CD14-positive monocyte (primary cell): ENCODE measurements around the gene MYO1A. TPM values are rescaled to one million over a fixed set of nuclear protein-coding genes. Genes with fewer than 3 reads are reported as not detected.

Source experiments
- DNase-seq, 3 donors: peaks; one replicate each; pipeline ENCODE4 v3.0.0-alpha.2; 2011 to 2022
- H2AFZ ChIP-seq: 2 replicates; pipeline ENCODE4 v1.6.0; 2012; ENCODE audit warnings: mild to moderate bottlenecking, low read depth, low read length, inconsistent platforms; ENCODE audit not compliant: insufficient read depth, poor library complexity, severe bottlenecking
- H3K27ac ChIP-seq, 2 donors: 1 replicate in 1 of 2; 2 replicates in 1 of 2; pipeline ENCODE4 v1.5.1; 2012 to 2013; ENCODE audit warnings: low read length in 2 of 2, control low read depth in 1 of 2, inconsistent platforms in 1 of 2, low read depth in 1 of 2, mild to moderate bottlenecking in 1 of 2
- H3K27me3 ChIP-seq, 2 donors: one replicate each; pipeline versions ENCODE4 v1.6.0 to v1.6.1; 2011 to 2013; ENCODE audit warnings: low read length in 2 of 2; ENCODE audit not compliant: control insufficient read depth in 2 of 2, insufficient read depth in 2 of 2
- H3K36me3 ChIP-seq, 2 donors: replicated peaks in 1 of 2; 1 replicate in 1 of 2; 2 replicates in 1 of 2; pipeline versions ENCODE4 v1.5.1 to v1.6.1; 2012 to 2013; ENCODE audit warnings: low read length in 2 of 2, control low read depth in 1 of 2, inconsistent platforms in 1 of 2, mild to moderate bottlenecking in 1 of 2; ENCODE audit not compliant: insufficient read depth in 2 of 2, control insufficient read depth in 1 of 2
- H3K4me1 ChIP-seq, 2 donors: 1 replicate in 1 of 2; 2 replicates in 1 of 2; pipeline versions ENCODE4 v1.5.1 to v1.6.1; 2012 to 2013; ENCODE audit warnings: low read length in 2 of 2, control low read depth in 1 of 2, inconsistent platforms in 1 of 2, mild to moderate bottlenecking in 1 of 2, moderate library complexity in 1 of 2; ENCODE audit not compliant: insufficient read depth in 2 of 2, control insufficient read depth in 1 of 2
- H3K4me2 ChIP-seq: replicated peaks from 2 replicates; pipeline ENCODE3; 2012; ENCODE audit warnings: low read length, moderate library complexity, mild to moderate bottlenecking; ENCODE audit not compliant: poor library complexity, severe bottlenecking; ENCODE audit errors: extremely low read depth
- H3K4me3 ChIP-seq, 3 experiments: fragments of 200-600 bp in 1 of 3; sonication (generic) in 1 of 3; replicated peaks in 1 of 3; 1 replicate in 2 of 3; 2 replicates in 1 of 3; pipeline ENCODE4 v1.5.1; 2011 to 2013; ENCODE audit warnings: low read length in 3 of 3, mild to moderate bottlenecking in 3 of 3, control low read depth in 2 of 3, low read depth in 2 of 3, inconsistent platforms in 1 of 3, moderate library complexity in 1 of 3
- H3K79me2 ChIP-seq: 2 replicates; pipeline ENCODE4 v1.6.0; 2012; ENCODE audit warnings: mild to moderate bottlenecking, control low read depth, inconsistent platforms, low read length, moderate library complexity; ENCODE audit not compliant: insufficient read depth
- H3K9ac ChIP-seq: 2 replicates; pipeline ENCODE4 v1.6.0; 2017; ENCODE audit warnings: low read length, mild to moderate bottlenecking; ENCODE audit not compliant: insufficient read depth, poor library complexity, severe bottlenecking
- H3K9me3 ChIP-seq, 2 donors: replicated peaks in 1 of 2; 1 replicate in 1 of 2; 2 replicates in 1 of 2; pipeline versions ENCODE4 v1.5.1 to v1.6.1; 2012 to 2013; ENCODE audit warnings: low read length in 2 of 2, control low read depth in 1 of 2; ENCODE audit not compliant: control insufficient read depth in 1 of 2, insufficient read depth in 1 of 2
- H4K20me1 ChIP-seq: 2 replicates; pipeline ENCODE4 v1.6.0; 2012; ENCODE audit warnings: mild to moderate bottlenecking, low read length, control low read depth, moderate library complexity; ENCODE audit not compliant: insufficient read depth
- H3K27ac Mint-ChIP-seq, 7 donors: one replicate each; pipeline ENCODE4 v1.8.0; 2020; ENCODE audit warnings: mild to moderate bottlenecking in 7 of 7, mixed read lengths in 7 of 7, moderate library complexity in 6 of 7, inconsistent platforms in 2 of 7
- H3K27me3 Mint-ChIP-seq, 3 donors: one replicate each; pipeline ENCODE4 v1.8.0; 2021 to 2022; ENCODE audit warnings: low read depth in 3 of 3, mild to moderate bottlenecking in 3 of 3, mixed read lengths in 3 of 3, moderate library complexity in 3 of 3, inconsistent platforms in 1 of 3
- H3K36me3 Mint-ChIP-seq, 2 donors: one replicate each; pipeline ENCODE4 v1.8.0; 2020; ENCODE audit warnings: mixed read lengths in 2 of 2, inconsistent platforms in 1 of 2, mild to moderate bottlenecking in 1 of 2
- H3K4me1 Mint-ChIP-seq: one replicate; pipeline ENCODE4 v1.8.0; 2020; ENCODE audit warnings: mild to moderate bottlenecking, mixed read lengths
- H3K4me3 Mint-ChIP-seq, 2 donors: one replicate each; pipeline ENCODE4 v1.8.0; 2020; ENCODE audit warnings: mild to moderate bottlenecking in 2 of 2, mixed read lengths in 2 of 2, moderate library complexity in 1 of 2
- H3K9me3 Mint-ChIP-seq, 7 donors: one replicate each; pipeline ENCODE4 v1.8.0; 2020 to 2022; ENCODE audit warnings: mixed read lengths in 7 of 7, mild to moderate bottlenecking in 6 of 7, moderate library complexity in 6 of 7, inconsistent platforms in 2 of 7
- WGBS: methylation state at CpG from one replicate; pipeline ENCODE4 v1.1.5; 2013; ENCODE audit warnings: missing lambda C conversion rate; ENCODE audit not compliant: insufficient coverage; 5-methylcytosine and 5-hydroxymethylcytosine counted together
- intact Hi-C, 2 donors: fragments of 100-400 bp; cut with micrococcal nuclease; formaldehyde crosslinking; loops; one replicate each; pipeline versions ENCODE4 v1.15.0 to v1.15.1; 2023
- polyA plus RNA-seq, 3 donors: library from polyadenylated mRNA; depleted of rRNA in 1 of 3; unstranded in 2 of 3; stranded (reverse) in 1 of 3; fragments of 300-500 nt in 2 of 3; fragments of >200 nt in 1 of 3; fragmentation: Illumina TruSeq in 2 of 3; gene quantifications; 1 replicate in 2 of 3; 2 replicates in 1 of 3; pipeline ENCODE4 v1.2.3, GENCODE V29; 2012 to 2021
- TF ChIP-seq, protein P1 (sequence below): fragments of 200-600 bp; IDR thresholded peaks from one replicate; pipeline ENCODE4 v1.8.0; 2022; ENCODE audit warnings: antibody characterized with exemption, mild to moderate bottlenecking

MYO1A gene
- polyA plus RNA-seq, 3 donors, result 0.22 to 1.7 (median 1.3) TPM

DNA sequence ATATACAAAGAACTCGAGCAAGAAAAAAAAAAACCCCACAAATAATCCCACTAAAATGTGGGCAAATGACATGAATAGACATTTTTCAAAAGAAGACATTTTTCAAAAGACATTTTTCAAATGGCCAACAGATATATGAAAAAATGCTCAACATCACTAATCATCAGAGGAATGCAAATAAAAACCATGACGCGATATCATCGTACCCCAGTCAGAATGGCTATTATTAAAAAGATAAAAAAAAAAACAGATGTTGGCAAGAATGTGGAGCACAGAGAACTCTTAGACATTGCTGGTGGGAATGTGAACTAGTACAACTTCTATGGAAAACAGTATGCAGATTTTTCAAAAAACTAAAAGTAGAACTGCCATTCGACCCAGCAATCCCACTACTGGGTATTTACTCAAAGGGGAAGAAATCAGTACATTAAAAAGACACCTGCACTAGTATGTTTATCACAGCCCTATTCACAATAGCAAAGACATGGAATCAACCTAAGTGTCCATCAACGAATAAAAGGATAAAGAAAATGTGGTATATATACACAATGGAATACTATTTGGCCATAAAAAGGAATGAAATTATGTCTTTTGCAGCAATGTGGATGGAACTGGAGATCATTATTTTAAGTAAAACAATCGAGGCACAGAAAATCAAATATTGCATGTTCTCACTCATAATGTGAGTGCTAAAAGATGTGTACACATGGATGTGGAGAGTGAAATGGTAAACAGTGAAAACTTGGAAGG, 59.9 kb downstream of the MYO1A start:
- H3K4me3 ChIP-seq, result no peak overlapping the region
- DNase-seq, result no peak
- Mint-ChIP-seq H3K4me3 (no peak overlapping the region), H3K36me3 (peaks cover 0 to 1% of the 10 kb centered on the region in 2 donors), H3K27me3 (peaks cover 4 to 6% (median 4%) of the 10 kb centered on the region in 3 donors), H3K27ac (no peak overlapping the region), H3K4me1 (peaks cover 33% of the 10 kb centered on the region), H3K9me3 (no peaks in the 10 kb centered on the region)
- no peak overlapping the region for H3K27ac ChIP-seq
- H3K4me2 ChIP-seq, result no peak overlapping the region
- H3K4me1 ChIP-seq, result peaks cover 26 to 32% of the 10 kb centered on the region in 2 donors
- intact Hi-C loops, result loop anchor here in 1 of 2 donors (5.0 kb wide), 1 partner anchor 233 kb away; no protein-coding TSS in a partner anchor
- WGBS, result no CpG with 5 or more reads among the region's 7 CpGs
- H3K27me3 ChIP-seq, result no peaks in the 10 kb centered on the region
- no peak overlapping the region for H2AFZ ChIP-seq
- no peaks in the 10 kb centered on the region for H3K36me3 ChIP-seq
- TF ChIP-seq, protein P1, sequence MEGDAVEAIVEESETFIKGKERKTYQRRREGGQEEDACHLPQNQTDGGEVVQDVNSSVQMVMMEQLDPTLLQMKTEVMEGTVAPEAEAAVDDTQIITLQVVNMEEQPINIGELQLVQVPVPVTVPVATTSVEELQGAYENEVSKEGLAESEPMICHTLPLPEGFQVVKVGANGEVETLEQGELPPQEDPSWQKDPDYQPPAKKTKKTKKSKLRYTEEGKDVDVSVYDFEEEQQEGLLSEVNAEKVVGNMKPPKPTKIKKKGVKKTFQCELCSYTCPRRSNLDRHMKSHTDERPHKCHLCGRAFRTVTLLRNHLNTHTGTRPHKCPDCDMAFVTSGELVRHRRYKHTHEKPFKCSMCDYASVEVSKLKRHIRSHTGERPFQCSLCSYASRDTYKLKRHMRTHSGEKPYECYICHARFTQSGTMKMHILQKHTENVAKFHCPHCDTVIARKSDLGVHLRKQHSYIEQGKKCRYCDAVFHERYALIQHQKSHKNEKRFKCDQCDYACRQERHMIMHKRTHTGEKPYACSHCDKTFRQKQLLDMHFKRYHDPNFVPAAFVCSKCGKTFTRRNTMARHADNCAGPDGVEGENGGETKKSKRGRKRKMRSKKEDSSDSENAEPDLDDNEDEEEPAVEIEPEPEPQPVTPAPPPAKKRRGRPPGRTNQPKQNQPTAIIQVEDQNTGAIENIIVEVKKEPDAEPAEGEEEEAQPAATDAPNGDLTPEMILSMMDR, result no peak
- no peaks in the 10 kb centered on the region for H3K9me3 ChIP-seq
- H4K20me1 ChIP-seq, result no peaks in the 10 kb centered on the region
- H3K9ac ChIP-seq, result no peak overlapping the region
- H3K79me2 ChIP-seq, result no peaks in the 10 kb centered on the region

DNA sequence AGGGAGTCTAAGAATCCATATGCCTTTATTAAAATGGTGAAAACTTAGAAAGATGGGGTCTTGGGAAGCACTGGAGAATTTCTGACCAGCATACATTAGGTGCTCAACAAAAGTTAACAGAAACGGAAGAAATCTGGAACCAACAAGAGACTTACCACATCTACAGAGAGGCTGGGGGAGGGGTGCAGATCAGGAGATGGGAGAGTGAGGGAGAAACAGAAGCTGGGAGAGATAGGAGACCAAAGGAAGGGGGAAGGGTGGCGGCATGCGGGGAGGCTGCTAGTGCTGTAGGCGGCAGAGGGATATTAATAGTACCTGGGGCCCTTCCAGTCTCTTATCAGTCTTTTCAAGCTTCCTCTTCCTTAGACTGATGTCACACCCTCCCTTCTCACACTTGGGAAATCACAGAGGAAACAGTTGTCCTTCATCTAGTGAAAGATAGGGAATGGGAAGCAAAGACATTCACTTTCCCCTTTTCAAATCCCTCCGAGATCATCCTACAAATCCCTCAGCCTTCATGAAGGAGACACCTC, 61.7 kb downstream of the MYO1A start:
- H3K27me3 ChIP-seq, result no peaks in the 10 kb centered on the region
- TF ChIP-seq, protein P1, result no peak
- H3K9me3 ChIP-seq, result no peaks in the 10 kb centered on the region
- Mint-ChIP-seq H3K4me3 (peak overlapping the region in 1 of 2 donors; percentile 52), H3K9me3 (no peaks in the 10 kb centered on the region), H3K36me3 (no peaks in the 10 kb centered on the region), H3K27ac (no peak overlapping the region), H3K27me3 (peaks cover 4 to 6% (median 4%) of the 10 kb centered on the region in 3 donors), H3K4me1 (peaks cover 33% of the 10 kb centered on the region)
- H3K9ac ChIP-seq, result no peak overlapping the region
- peaks cover 26 to 32% of the 10 kb centered on the region in 2 donors for H3K4me1 ChIP-seq
- H4K20me1 ChIP-seq, result no peaks in the 10 kb centered on the region
- intact Hi-C loops, result loop anchor here in 1 of 2 donors (5.0 kb wide), 1 partner anchor 231 kb away; no protein-coding TSS in a partner anchor
- no peaks in the 10 kb centered on the region for H3K36me3 ChIP-seq
- peak overlapping the region; percentile 17 for H2AFZ ChIP-seq
- WGBS, result 13% methylated on average over 1 of the region's 5 CpGs
- H3K27ac ChIP-seq, result no peak overlapping the region
- no peaks in the 10 kb centered on the region for H3K79me2 ChIP-seq
- peak overlapping the region; percentile 29 for H3K4me2 ChIP-seq
- DNase-seq, result no peak
- no peak overlapping the region for H3K4me3 ChIP-seq
